ENCODE measurements around the gene ATP2B1. TPM values are rescaled to one million over a fixed set of nuclear protein-coding genes. Genes with fewer than 3 reads are reported as not detected.
"Not testable (repeated sequence)": the region's sequence is repeated elsewhere in the genome, so short reads cannot be mapped to it uniquely, and the experiment has no call there.

The ATP2B1 gene
- total and polyA plus RNA-seq, 4 donors, result 8.5 to 120 (median 24.5) TPM

DNA sequence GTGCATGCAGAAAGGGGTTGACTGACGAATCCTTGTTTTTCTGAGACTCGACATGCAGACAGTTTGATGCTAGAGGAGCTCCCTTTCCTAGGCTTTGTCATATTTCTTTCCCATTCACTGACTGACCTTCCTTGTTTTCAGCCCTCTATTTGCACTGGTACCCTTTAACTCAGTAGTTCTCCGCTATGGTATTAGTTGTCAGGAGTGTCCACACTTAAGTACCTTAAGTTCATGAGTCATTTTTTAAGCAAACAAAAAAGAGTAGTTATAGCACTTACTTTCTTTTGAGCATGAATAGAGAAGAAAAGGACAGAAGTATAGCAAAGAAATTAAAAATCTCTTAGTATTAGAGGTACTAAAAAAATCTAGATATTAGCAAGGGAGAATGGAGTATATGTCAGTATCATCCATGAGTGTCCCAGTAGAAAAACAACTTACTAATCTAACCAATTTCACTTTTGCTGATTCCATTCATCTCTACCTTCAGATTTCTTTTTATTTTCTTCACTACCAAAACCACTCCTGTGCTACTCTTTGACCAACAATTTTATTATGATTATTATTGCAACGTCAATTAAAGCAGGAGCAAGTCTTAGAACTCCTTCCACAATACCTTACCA, 8.3 kb downstream of the ATP2B1 start:
- DNase-seq (no peak), ATAC-seq (ENCODE audit: insufficient read depth, low FRiP score) (peak; percentile 79)
- Histone ChIP-seq H3K4me3 (no peak overlapping the region), H3K27me3 (ENCODE audit: control insufficient read depth in 3 of 3, insufficient read depth in 3 of 3, low read length in 2 of 3) (no peaks in the 10 kb centered on the region), H3K9me3 (ENCODE audit: control insufficient read depth in 4 of 4, insufficient read depth in 3 of 4, low read length in 3 of 4) (no peaks in the 10 kb centered on the region), H3K36me3 (ENCODE audit: control insufficient read depth in 4 of 4, insufficient read depth in 4 of 4, low read length in 4 of 4) (no peaks in the 10 kb centered on the region), H3K9ac (ENCODE audit: insufficient read depth in 1 of 2, low read length in 2 of 2) (no peak overlapping the region), H3K4me1 (ENCODE audit: control insufficient read depth in 5 of 5, insufficient read depth in 5 of 5, low read length in 5 of 5) (peaks cover 0 to 13% (median 0%) of the 10 kb centered on the region in 5 donors), H3K27ac (ENCODE audit: low read depth in 1 of 2, low read length in 1 of 2) (no peak overlapping the region)
- TF ChIP-seq, protein P1, sequence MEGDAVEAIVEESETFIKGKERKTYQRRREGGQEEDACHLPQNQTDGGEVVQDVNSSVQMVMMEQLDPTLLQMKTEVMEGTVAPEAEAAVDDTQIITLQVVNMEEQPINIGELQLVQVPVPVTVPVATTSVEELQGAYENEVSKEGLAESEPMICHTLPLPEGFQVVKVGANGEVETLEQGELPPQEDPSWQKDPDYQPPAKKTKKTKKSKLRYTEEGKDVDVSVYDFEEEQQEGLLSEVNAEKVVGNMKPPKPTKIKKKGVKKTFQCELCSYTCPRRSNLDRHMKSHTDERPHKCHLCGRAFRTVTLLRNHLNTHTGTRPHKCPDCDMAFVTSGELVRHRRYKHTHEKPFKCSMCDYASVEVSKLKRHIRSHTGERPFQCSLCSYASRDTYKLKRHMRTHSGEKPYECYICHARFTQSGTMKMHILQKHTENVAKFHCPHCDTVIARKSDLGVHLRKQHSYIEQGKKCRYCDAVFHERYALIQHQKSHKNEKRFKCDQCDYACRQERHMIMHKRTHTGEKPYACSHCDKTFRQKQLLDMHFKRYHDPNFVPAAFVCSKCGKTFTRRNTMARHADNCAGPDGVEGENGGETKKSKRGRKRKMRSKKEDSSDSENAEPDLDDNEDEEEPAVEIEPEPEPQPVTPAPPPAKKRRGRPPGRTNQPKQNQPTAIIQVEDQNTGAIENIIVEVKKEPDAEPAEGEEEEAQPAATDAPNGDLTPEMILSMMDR (IDR thresholded peaks at IDR 0.05; ENCODE audit: control extremely low read depth, extremely low read depth), result no peak
- 71 to 83% methylated on average over 4 of the region's 4 CpGs for WGBS, 2 donors

DNA sequence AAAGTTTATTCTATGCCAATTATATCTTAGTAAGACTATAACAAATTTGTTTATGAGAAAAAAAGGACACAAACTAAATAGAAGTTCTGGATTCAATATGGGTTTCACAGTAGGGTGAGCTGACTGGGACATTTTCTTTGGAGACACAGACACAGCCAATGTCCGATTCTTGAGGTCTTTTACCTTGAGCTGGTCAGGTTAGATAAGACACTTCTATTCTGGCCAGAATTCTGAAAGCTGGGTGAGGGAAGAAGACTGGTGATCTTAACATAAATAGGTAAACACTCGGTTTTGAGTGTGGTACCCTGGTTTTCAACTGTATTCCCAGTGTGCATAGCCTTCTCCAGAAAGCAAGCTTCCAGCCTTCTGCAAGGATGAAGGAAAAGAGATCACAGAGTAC, 10.0 kb downstream of the ATP2B1 start:
- Histone ChIP-seq H3K9me3 (ENCODE audit: control insufficient read depth in 4 of 4, insufficient read depth in 3 of 4, low read length in 3 of 4) (no peaks in the 10 kb centered on the region), H3K9ac (ENCODE audit: insufficient read depth in 1 of 2, low read length in 2 of 2) (no peak overlapping the region), H3K36me3 (ENCODE audit: control insufficient read depth in 4 of 4, insufficient read depth in 4 of 4, low read length in 4 of 4) (no peaks in the 10 kb centered on the region), H3K27ac (ENCODE audit: low read depth in 1 of 2, low read length in 1 of 2) (no peak overlapping the region), H3K4me1 (ENCODE audit: control insufficient read depth in 5 of 5, insufficient read depth in 5 of 5, low read length in 5 of 5) (peaks cover 0 to 16% (median 3%) of the 10 kb centered on the region in 5 donors), H3K27me3 (ENCODE audit: control insufficient read depth in 3 of 3, insufficient read depth in 3 of 3, low read length in 2 of 3) (no peaks in the 10 kb centered on the region), H3K4me3 (no peak overlapping the region)
- no peak for DNase-seq
- TF ChIP-seq, protein P1 (IDR thresholded peaks at IDR 0.05; ENCODE audit: control extremely low read depth, extremely low read depth), result no peak
- WGBS, 2 donors, result 88 to 95% methylated on average over 2 of the region's 2 CpGs
- no peak for ATAC-seq (ENCODE audit: insufficient read depth, low FRiP score)

DNA sequence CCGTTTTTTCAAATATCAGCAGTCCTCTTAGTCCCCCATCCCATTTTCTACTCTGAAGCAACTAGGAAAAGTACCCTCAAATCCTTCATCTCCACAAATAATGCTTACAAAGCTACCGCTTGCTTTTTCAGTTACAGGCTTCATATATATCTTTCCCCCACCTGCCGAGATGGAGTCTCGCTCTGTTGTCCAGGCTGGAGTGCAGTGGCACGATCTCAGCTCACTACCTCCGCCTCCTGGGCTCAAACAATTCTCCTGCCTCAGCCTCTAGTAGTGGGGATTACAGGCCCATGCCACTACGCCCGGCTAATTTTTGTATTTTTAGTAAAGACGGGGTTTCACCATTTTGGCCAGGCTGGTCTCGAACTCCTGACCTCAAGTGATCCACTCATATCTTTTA, 10.9 kb downstream of the ATP2B1 start:
- WGBS, 2 donors, result 97% methylated on average over 10 of the region's 10 CpGs
- not testable (repeated sequence) for H3K36me3 ChIP-seq (ENCODE audit: control insufficient read depth in 4 of 4, insufficient read depth in 4 of 4, low read length in 4 of 4); H3K27ac ChIP-seq (ENCODE audit: low read depth in 1 of 2, low read length in 1 of 2); DNase-seq; H3K9me3 ChIP-seq (ENCODE audit: control insufficient read depth in 4 of 4, insufficient read depth in 3 of 4, low read length in 3 of 4); H3K27me3 ChIP-seq (ENCODE audit: control insufficient read depth in 3 of 3, insufficient read depth in 3 of 3, low read length in 2 of 3); ATAC-seq (ENCODE audit: insufficient read depth, low FRiP score); H3K4me3 ChIP-seq; H3K9ac ChIP-seq (ENCODE audit: insufficient read depth in 1 of 2, low read length in 2 of 2)
- peaks cover 0 to 23% (median 3%) of the 10 kb centered on the region in 5 donors for H3K4me1 ChIP-seq (ENCODE audit: control insufficient read depth in 5 of 5, insufficient read depth in 5 of 5, low read length in 5 of 5)

DNA sequence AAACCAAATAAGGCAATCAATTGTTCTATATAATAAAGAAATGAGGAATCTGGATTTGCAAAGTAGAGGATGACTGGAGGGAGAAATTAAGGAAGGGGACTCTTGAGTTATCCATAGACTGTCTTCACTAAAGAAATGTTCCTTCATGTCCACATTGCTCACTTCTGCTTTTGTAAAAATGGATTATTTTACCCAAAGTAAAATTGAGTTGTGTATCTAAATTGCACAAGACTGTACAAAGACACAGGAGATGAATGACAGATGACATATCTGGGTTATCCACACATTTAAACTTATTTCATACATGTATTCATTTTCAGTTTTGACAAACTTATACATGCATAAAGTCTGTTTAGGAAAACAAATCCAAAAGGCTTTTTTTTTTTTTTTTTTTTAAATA, 11.3 kb downstream of the ATP2B1 start:
- peaks cover 0 to 26% (median 3%) of the 10 kb centered on the region in 5 donors for H3K4me1 ChIP-seq (ENCODE audit: control insufficient read depth in 5 of 5, insufficient read depth in 5 of 5, low read length in 5 of 5)
- TF ChIP-seq, protein P1 (IDR thresholded peaks at IDR 0.05; ENCODE audit: control extremely low read depth, extremely low read depth), result no peak
- no peak for DNase-seq

More for the DNA sequence above, 11.3 kb downstream of the ATP2B1 start:
- Histone ChIP-seq H3K27ac (ENCODE audit: low read depth in 1 of 2, low read length in 1 of 2) (no peak overlapping the region), H3K9ac (ENCODE audit: insufficient read depth in 1 of 2, low read length in 2 of 2) (no peak overlapping the region), H3K4me3 (no peak overlapping the region), H3K9me3 (ENCODE audit: control insufficient read depth in 4 of 4, insufficient read depth in 3 of 4, low read length in 3 of 4) (no peaks in the 10 kb centered on the region), H3K27me3 (ENCODE audit: control insufficient read depth in 3 of 3, insufficient read depth in 3 of 3, low read length in 2 of 3) (no peaks in the 10 kb centered on the region), H3K36me3 (ENCODE audit: control insufficient read depth in 4 of 4, insufficient read depth in 4 of 4, low read length in 4 of 4) (no peaks in the 10 kb centered on the region)
- ATAC-seq (ENCODE audit: insufficient read depth, low FRiP score), result no peak

All from lung (tissue), 12 donors.